GM10248 (cell line): ENCODE results near the gene ARMC2.
"Not testable (repeated sequence)": the region's sequence is repeated elsewhere in the genome, so short reads cannot be mapped to it uniquely, and the experiment has no call there.

Source experiments
- CTCF ChIA-PET: fragments of 300-600 bp; sonication (Branson Sonifier 250); formaldehyde crosslinking; extraction: SDS; loops from one replicate; lab custom pipeline; 2021; ENCODE audit warnings: antibody characterized with exemption; lab: Yijun Ruan, JAX
- POLR2A ChIA-PET: fragments of 350-650 bp; sonication (Branson Sonifier 250); formaldehyde crosslinking; extraction: SDS; loops from one replicate; lab custom pipeline; 2020; ENCODE audit warnings: antibody characterized with exemption; lab: Yijun Ruan, JAX
- DNase-seq: peaks from one replicate; pipeline ENCODE4 v3.0.0; 2012; ENCODE audit errors: extremely low spot score
- CTCF ChIP-seq: IDR thresholded peaks from 2 replicates; pipeline ENCODE4 v1.5.1; 2012; ENCODE audit warnings: mild to moderate bottlenecking, low read depth; ENCODE audit errors: extremely low read depth, missing control alignments, control extremely low read depth

ARMC2 gene

GRCh38 chr6:108853077-108853476 is 4.9 kb downstream of the ARMC2 start:
- ChIA-PET POLR2A (no interaction called here), CTCF (no interaction called here)
- TF ChIP-seq CTCF: no peak
- DNase-seq: no peak

- no peak for TF ChIP-seq CTCF
- POLR2A ChIA-PET: no interaction called here
- CTCF ChIA-PET: no interaction called here
- no peak for DNase-seq
Measured at GRCh38 chr6:108862479-108863191, 14.4 kb downstream of the ARMC2 start.

- DNase-seq, POLR2A ChIA-PET: not testable (repeated sequence)
- CTCF ChIA-PET: interaction anchor here (1.1 to 1.6 kb wide), 3 partner anchors 9 to 35 kb away, joined by 3 read pairs; no protein-coding TSS in a partner anchor
Measured at GRCh38 chr6:108865751-108866286, 17.6 kb downstream of the ARMC2 start.

GRCh38 chr6:108866798-108867197 is 18.6 kb downstream of the ARMC2 start:
- ChIA-PET POLR2A (no interaction called here), CTCF (interaction anchor here (1.6 kb wide), 1 partner anchor 8 kb away, joined by 3 read pairs; no protein-coding TSS in a partner anchor)
- no peak for TF ChIP-seq CTCF
- no peak for DNase-seq

- DNase-seq: no peak
- ChIA-PET POLR2A (no interaction called here), CTCF (interaction anchor here (0.8 kb wide), 1 partner anchor 26 kb away, joined by 3 read pairs; no protein-coding TSS in a partner anchor)
- no peak for TF ChIP-seq CTCF
Measured at GRCh38 chr6:108868647-108869046, 20.4 kb downstream of the ARMC2 start.

GRCh38 chr6:108869876-108870275 is 21.7 kb downstream of the ARMC2 start:
- ChIA-PET CTCF (no interaction called here), POLR2A (no interaction called here)
- no peak for DNase-seq
- no peak for TF ChIP-seq CTCF

- POLR2A ChIA-PET: no interaction called here
- no peak for DNase-seq
- no peak for TF ChIP-seq CTCF
- CTCF ChIA-PET: interaction anchor here (2.2 kb wide), 1 partner anchor 13 kb away, joined by 8 read pairs; no protein-coding TSS in a partner anchor
Measured at GRCh38 chr6:108870357-108870756, 22.1 kb downstream of the ARMC2 start.
